ENCODE measurements around the gene RASGEF1C.

The RASGEF1C gene

DNA sequence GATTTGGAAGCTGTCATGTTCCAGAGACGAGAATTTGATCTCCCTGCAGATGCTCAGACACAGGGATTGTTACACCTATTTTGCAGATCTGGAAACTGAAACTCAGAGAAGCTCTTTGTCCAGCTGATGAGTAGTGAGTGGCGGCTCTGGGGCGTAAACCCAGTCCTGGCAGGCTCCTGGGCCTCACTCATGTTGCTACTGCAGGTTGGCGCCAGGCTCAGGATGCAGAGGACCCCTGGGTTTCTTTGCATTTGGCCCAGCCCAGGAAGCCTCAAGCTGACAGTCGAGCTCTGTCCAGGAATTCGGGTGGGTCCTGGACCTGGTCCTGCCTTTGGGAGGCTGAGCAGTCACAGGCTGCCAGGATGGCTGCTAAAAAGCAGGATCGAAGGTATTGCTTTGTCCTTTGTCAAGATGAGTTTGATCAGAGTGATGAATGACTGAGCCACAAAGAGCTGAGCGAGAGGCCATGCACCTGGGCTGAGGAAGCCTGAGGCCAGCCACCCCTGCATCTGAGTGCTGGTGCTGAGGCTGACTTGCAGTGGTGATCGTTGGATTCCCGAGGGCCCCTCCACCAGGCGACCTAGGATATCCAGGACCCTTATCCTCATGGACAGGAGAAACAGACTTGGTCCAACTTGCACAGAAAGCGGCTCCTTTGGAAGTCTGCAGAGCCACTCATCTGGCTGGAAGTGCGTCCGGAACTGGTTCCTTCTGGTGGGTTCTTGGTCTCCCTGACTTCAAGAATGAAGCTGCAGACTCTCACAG lies 129.1 kb downstream of the RASGEF1C start:
- DNase-seq, result no peak

DNA sequence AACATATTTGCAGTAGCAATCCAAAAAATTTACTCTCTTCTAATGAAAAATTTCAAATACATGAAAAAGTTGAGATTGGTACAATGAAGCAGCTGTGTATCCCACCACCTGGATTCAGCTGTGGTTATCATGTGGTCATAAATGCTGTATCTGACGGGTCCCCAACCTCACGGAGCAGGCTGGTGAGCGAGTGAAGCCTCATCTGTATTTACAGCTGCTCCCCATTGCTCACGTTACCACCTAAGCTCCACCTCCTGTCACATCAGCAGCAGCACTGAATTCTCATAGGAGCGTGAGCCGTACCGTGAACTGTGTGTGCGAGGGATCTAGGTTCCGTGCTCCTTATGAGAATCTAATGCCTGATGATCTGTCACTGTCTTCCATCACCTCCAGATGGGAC lies 130.7 kb downstream of the RASGEF1C start:
- no peak for DNase-seq

DNA sequence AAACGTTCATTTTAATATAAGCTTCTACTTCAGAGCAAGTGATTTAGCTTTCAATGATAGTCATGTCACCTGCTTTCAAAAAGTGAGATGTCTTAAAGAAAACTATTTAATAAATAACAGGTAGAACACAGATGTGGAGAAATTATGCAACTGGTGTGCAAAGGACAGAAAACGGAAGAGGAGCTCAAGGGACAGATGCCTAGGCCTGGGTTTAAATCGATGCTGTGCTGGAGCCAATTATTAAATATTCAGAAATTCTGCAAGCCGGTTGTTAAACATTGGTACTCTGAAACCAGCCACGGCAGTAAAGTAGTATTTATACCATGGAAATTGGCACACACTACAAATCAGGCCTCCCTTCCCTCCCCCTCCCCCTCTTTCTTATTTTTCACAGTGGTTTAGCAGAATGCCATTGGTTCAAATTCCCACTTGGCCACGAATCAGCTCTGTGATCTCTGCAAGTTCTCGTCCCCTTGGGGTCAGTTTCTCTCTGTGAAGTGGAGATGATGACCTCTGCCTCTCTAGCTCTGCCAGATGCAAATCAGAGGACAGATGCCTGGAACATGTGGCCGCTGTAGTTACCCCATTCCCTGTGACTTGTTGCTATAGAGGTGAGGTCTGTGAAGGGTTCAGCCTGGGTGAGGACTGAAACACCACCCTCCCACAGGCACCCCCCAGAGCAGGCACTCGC lies 131.3 kb downstream of the RASGEF1C start:
- DNase-seq, result no peak

DNA sequence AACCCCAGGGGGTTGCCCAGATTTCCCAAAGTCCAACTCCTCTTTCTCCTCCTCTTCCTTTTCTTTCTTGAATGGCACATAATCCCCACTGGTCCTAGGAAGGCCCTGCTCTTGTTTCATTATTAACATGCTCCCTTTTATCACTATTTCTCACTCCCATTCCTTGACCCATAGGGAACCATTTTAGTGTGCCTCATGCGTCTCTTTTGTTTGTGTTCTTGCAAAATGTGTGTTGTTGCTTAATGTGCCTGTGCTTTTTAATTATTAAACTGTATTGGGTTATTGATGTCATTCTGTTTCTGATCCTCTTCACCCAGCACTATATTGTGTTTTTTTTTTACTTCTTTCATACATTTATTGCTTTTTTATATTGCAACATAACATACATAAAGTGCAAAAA lies 133.3 kb downstream of the RASGEF1C start:
- no peak for DNase-seq

DNA sequence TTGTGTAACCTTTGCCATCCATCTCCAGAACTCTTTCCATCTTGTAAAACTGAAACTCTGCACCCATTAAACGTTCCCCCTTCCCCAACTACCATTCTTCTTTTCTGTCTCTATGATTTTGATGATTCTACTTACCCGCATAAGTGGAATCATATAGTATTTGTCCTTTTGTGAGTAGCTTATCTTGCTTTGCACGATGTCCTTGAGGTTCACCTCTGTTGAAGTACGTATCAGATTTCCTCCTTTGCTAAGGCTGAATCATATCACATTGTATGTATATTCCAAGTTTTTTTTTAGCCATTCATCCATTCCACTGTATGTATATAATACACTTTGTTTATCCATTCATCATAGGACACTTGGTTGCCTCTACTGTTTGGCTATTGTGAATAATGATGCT lies 134.5 kb downstream of the RASGEF1C start:
- DNase-seq, result peak; percentile 28

DNA sequence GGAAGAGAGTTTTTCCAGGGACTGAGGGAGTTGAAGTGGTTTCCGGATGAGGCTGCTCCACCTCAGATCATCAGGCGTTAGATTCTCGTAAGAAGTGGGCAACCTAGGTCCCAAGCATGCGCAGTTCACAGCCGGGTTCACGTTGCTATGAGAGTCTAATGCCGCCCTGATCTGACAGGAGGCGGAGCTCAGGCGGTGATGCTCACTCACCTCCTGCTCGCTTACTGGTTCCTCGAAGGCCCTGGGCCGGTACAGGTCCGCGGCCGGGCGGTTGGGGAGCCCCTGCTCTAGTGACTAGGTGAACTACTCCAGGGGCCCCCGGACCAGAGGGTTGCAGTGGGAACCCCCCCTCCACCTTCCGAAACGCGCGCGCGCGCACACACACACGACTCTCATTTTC lies 136.5 kb downstream of the RASGEF1C start:
- DNase-seq, result no peak

DNA sequence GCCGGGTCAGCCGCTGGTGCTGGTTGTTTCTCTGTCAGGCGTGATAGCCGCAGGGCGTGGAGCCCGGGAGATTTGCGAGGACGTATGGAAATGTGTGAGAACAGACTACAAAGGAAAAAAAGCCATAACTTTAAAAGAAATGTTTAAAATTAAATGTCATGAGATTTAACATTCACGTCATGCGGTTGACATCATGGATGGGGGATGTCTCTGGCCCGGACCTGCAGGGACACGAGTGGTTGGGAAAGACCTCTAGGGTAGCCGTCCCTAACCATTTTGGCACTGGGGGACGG lies 136.8 kb downstream of the RASGEF1C start:
- no peak for DNase-seq

DNA sequence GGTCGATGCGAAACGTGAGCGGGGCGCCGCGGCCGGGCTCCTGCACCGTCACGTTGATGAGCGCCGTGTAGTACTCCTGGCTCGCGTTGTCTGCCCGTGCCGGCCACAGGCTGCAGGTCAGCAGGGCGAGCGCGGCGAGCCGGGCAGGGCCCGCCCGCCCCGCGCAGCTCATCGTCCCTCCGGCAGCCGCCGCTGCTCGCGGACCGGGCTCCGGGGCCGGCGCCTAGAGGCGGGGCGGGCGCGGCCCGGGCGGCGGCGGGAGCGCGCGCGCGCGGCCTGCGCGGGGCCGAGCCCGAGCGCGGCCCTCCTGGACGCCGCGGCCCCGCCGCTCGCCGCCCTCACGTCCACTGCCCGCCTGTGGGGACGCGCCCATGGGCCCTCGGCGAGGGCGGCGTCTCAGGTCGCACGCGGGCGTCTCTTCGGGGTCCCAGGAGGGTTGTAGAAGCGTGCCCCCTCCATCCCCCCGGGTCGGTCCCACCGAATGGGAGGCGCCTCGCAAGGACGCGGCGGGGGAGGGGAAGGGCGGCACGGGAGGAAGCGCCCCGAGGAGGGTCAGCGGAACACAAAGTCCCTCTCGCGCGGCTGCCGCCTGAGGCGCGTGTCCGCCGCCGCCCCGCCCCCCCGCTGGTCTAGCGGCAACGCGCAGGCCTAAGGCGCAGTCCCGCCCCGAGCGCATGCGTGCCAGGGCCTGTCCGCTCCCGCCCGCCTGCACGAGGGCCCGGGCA lies 137.3 kb downstream of the RASGEF1C start, which contains the start of gene RNF130:
TSS of gene RNF130 (minus strand) at position 229 of the 725 bp plus-strand sequence. CDS start at position 172, 57 bp downstream.
- DNase-seq, result peak; percentile 48

DNA sequence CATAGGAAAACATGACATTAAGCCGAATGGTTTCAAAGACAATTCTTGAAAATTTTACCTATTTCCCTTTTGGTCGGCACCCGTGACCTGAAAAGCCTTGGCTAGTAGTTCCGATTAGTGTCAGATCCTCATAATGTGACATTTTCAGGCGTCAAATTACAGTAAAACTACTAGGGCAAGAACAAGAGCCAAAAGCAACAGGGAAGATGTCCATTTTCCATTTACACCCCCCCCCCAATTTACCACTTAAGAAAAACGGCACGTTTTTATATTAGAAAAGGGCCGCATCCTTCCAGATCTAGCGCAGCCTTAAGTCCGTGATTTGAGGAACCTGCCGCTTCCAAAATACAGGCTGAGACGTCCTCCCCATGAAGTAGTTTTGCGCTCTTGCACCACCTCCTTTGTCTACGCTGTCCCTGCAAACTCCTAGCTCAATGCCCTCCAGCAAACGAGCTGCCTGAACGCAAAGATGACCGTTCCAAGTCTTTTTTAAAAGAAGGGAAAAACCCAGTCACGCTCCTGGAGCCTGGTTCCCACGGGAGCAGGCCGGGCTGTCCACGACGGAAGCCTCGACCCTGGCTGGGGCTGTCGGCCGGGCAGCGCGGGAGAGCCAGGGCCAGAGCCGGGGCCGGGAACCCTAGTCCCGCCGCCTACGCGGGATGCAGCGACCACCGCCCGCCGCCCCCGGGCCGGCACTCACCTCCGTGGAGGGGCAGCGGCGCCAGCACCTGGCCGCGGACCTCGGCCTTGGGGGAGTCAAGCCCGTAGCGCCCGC lies 138.1 kb downstream of the RASGEF1C start:
- peak; percentile 47 for DNase-seq

DNA sequence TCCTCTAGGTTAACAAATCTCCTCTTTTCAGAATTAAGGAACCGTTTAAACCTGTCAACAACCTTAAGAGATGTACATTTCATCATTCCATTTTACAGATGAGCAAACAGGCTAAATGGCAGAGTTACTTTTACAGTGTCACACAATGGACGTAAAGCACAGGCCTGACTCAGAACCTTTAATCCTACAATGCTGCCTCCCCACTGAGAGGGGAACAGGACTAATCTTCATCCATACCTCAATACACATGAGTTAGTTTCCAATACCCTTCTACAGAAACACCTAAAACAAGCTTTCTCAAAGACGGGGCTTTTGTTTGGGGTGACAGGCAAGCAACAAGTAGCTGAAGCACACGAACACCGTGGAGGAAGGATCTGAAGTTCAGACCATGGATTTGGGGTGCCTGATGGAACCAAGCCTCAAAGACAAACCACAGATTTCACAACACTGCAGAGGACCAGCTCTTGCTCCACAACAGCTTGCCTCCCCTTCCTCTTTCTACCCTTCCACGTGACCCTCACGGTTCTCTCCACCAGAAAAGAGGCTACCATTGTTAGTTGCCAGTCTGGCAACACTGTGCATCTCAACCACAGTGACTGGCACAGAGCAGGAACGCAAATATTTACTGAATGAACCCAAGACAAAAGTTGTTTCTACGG lies 139.3 kb downstream of the RASGEF1C start:
- DNase-seq, result peak; percentile 49

DNA sequence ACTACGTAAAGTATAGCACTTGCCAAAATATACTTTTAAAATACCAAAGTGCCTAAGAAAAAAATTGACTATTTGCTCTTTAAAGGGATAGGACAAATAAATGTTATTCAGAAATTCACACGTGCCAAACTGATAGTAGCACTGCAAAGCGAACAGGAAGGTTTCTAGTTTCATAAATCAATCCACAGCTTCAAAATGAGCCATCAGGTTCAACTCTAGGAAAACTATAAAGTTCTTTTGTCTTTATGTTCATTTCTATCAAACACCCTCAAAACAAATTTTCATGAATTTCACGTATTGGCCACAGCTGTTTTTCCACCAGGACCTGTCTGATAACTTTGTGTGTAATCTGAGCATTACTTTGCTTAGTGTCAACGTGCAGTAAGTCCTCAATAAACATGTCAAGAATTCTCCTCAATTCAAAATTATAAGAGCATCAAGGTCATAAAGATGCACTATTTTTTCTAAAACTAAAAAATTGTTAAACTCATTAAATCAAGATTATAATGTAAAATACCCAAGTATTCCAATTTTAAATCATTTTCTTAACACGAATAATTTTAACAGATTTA lies 140.4 kb downstream of the RASGEF1C start:
- no peak for DNase-seq

DNA sequence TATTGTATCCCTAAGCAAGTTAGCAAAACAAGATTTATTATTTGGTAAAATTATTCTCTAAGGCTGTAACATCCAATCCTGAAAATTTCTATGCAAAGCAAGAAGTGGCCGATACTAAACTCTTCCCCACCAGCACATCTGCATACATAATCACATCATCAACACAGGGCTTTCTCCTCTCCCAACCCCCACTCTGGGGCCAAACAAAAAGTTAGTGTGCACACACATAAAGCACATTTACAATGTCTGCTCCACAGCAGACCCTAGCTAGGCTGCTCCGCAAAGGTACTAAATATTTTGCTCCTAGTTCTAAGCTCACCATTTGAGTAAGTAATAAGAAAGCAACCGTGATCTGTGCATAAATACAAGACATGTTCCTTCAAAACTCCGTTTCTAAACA lies 141.0 kb downstream of the RASGEF1C start:
- DNase-seq, result no peak

DNA sequence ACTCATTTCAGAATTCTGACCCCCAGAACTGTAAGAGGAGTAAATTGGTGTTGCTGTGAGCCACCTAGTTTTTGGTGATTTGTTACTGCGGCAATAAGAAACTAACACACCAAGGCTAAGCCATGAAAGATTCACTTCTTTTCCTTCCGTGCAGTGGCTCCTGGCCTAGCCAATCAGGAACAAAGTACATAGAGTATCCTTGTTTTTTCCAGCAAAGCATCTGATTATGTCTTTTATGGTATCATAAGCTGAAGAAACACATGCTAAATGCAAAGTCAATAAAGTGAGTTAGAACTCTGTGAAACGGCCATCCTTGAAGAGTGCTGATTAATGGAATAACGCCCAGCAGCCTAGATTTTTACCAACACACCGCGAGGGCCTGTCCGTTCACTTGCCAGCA lies 148.8 kb downstream of the RASGEF1C start:
- DNase-seq, result no peak

DNA sequence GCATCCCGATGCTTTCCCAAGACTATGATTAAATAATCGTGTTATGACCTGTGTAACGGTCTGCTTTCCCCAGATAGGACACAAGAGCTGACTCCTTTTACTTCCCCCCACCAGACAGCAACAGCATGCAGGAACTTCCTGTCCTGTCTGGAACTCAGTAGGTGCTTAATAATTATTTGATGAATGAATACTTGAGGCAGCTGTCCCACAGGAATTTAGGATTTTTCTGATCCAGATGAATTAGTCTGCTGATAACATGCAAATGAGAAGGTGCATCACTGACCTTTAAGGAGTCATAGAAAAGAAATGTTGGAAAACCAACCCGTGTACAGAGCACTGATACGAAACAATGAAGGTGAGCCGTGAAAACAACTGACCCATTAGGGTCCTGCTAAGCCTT lies 149.7 kb downstream of the RASGEF1C start:
- no peak for DNase-seq

DNA sequence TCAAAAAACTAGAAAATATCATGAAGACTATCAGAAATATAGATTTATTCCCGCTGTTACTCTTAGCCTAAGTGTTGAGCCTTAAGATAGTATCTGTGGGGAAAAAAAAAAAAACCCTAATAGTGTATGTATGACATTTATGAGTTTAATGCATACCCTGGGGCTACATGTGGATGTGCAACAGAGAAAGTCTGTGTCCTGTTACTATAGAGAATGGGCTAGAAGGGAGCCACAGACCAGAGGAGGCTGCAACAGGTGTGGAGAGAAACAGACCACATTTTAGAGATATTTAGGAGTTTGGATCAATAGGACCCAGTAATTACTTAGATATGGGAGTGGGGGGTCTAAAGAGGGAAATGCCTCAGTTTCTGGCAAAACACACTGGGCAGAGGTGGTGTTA lies 152.9 kb downstream of the RASGEF1C start:
- DNase-seq, result no peak

DNA sequence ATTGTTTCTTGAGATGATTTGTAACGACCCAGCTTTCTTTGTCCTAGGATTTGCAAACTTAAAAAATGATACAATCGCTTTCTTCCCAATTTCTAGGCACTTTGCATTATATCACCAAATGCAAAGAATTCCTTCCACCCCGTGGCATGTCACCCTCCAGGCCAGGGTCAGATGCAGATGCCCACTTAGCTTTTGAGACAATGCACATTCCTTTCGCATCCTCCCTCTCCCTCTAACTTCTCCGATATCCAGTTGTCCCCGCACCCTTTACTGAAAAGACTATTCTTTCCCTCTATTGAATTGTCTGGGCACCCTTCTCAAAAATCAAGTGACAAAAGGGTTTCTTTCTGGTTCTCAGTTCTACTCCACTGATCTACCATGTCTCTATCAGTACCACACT lies 154.8 kb downstream of the RASGEF1C start:
- no peak for DNase-seq

DNA sequence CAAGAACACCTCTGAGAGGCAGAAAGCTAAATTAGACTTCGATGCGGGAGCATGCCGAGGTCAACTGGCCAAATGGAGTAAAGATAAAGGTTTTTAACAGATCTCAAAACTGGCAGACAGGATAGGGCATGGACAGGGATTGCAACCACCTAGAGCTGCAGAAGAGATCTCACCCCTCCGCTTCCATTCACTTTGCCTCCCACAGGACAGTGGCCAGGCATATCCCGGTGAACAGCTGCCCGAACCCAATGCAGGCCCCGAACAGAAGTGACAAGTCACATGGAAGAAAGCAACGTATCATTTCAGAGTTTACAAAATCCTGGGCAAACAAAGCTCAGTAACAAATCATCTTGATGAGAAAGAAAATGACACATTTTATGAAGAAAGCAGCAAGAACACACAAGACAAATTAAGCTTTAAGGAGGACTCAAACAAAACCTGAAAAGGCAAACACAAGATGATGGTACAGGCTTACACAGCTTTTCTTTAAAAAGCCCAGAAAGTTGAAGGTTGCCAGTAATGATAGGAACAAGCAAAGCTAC lies 155.9 kb downstream of the RASGEF1C start:
- no peak for DNase-seq

DNA sequence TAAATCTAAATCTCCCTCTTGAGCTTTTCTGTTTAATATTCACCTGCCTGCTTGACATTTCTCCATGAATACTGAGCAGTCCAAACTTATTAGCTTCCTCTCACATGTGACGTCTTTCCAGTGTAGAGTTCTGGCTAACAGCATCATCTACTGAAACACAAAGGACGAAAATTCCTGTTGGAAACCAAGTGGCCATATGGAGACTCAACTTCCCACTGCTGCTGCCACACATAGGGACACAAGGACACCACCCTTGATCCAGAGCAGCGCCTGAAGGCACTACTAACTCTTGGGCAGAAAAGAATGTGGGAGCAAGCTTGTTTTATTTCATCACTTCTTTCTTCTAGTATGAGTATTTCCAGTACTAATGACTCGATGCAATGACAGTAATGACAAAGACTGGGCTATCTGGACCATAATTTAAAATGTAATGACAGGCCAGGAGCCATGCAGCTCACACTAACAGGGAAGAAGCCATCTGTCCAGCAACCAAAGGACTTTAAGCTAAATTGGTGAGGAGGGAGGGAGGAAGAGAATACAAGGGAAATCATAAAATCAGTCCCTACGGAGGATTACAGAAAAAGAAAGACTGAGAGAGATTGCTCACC lies 156.7 kb downstream of the RASGEF1C start:
- DNase-seq, result no peak
